HL-60 (cell line): ENCODE results near the gene ADGRL3.

Experiments used
- CTCF ChIP-seq: IDR thresholded peaks from one replicate; pipeline ENCODE4 v1.5.1; 2011; ENCODE audit warnings: low read length, control low read depth, inconsistent platforms; ENCODE audit not compliant: insufficient read depth
- GABPA ChIP-seq: IDR thresholded peaks from 2 replicates; pipeline ENCODE4 v1.6.1; 2012; ENCODE audit warnings: low read depth
- POLR2AphosphoS5 ChIP-seq: IDR thresholded peaks from 2 replicates; pipeline ENCODE4 v1.6.1; 2012; ENCODE audit warnings: low read depth
- REST ChIP-seq: IDR thresholded peaks from 2 replicates; pipeline ENCODE4 v1.6.1; 2012; ENCODE audit warnings: low read depth; ENCODE audit not compliant: insufficient replicate concordance

- TF ChIP-seq GABPA (no peak), CTCF (no peak), POLR2AphosphoS5 (no peak), REST (no peak)
These were observed 94.8 kb downstream of the ADGRL3 start for GRCh38 chr4:61294936-61295335.
